A673 (cell line): ENCODE data around the gene CCDC136. TPM values are rescaled to one million over a fixed set of nuclear protein-coding genes. Genes with fewer than 3 reads are reported as not detected.

ENCODE experiments used
- BruUV-seq: library from RNA; stranded (reverse); fragments of 400-500 nt; replicated peaks from 2 replicates; lab custom pipeline; 2021; lab: Mats Ljungman, UMichigan
- CTCF ChIA-PET: fragments of 300-600 bp; sonication (Branson Sonifier 250); formaldehyde crosslinking; loops from one replicate; lab custom pipeline; 2022; ENCODE audit warnings: antibody characterized with exemption; lab: Charles Lee
- POLR2A ChIA-PET: fragments of 300-600 bp; sonication (Branson Sonifier 250); formaldehyde crosslinking; loops from one replicate; lab custom pipeline; 2022; ENCODE audit warnings: antibody characterized with exemption; ENCODE audit not compliant: low non-redundant PET; lab: Charles Lee
- DNase-seq: peaks from one replicate; pipeline ENCODE4 v3.0.0-alpha.2; 2015; ENCODE audit warnings: low spot score
- H3K27ac ChIP-seq: fragments of 200-600 bp; sonication (generic); 2 replicates; pipeline ENCODE4 v1.5.1; 2016; ENCODE audit warnings: mixed run types, low read depth, mild to moderate bottlenecking, mixed read lengths, antibody characterized with exemption, low read length; ENCODE audit not compliant: poor library complexity, severe bottlenecking
- H3K27me3 ChIP-seq: fragments of 200-600 bp; sonication (generic); replicated peaks from 2 replicates; pipeline ENCODE4 v1.6.1; 2017; ENCODE audit warnings: mixed run types, low read depth, mild to moderate bottlenecking, mixed read lengths, antibody characterized with exemption, low read length; ENCODE audit not compliant: insufficient read depth, poor library complexity
- H3K36me3 ChIP-seq: fragments of 200-600 bp; sonication (generic); 2 replicates; pipeline ENCODE4 v1.6.1; 2016; ENCODE audit warnings: mixed run types, mild to moderate bottlenecking, mixed read lengths, antibody characterized with exemption, low read length; ENCODE audit not compliant: insufficient read depth, poor library complexity, severe bottlenecking
- H3K4me1 ChIP-seq: fragments of 200-600 bp; sonication (generic); 2 replicates; pipeline ENCODE4 v1.6.1; 2017; ENCODE audit warnings: mixed run types, mild to moderate bottlenecking, mixed read lengths, antibody characterized with exemption, low read length; ENCODE audit not compliant: insufficient read depth, poor library complexity, severe bottlenecking
- H3K4me3 ChIP-seq: fragments of 200-600 bp; sonication (generic); 2 replicates; pipeline ENCODE4 v1.5.1; 2016; ENCODE audit warnings: low read depth, mixed run types, mild to moderate bottlenecking, mixed read lengths, low read length; ENCODE audit not compliant: poor library complexity, severe bottlenecking
- H3K9me3 ChIP-seq: fragments of 200-600 bp; sonication (generic); 2 replicates; pipeline ENCODE4 v1.6.1; 2016; ENCODE audit warnings: mixed run types, low read depth, mild to moderate bottlenecking, mixed read lengths, antibody characterized with exemption, low read length; ENCODE audit not compliant: poor library complexity, severe bottlenecking
- CTCF ChIP-seq: fragments of 300-800, 200-600 bp; sonication (generic); conservative IDR thresholded peaks from 2 replicates; pipeline ENCODE4 v1.5.1; 2017; ENCODE audit warnings: low read depth, mild to moderate bottlenecking, antibody characterized with exemption, low read length, moderate library complexity, mixed read lengths
- EZH2 ChIP-seq: fragments of 200-600 bp; sonication (generic); IDR thresholded peaks from 2 replicates; pipeline ENCODE4 v1.6.1; 2017; ENCODE audit warnings: borderline replicate concordance, low read depth, mild to moderate bottlenecking, mixed read lengths, antibody characterized with exemption, low read length; ENCODE audit not compliant: poor library complexity, severe bottlenecking
- intact Hi-C: fragments of 100-400 bp; cut with micrococcal nuclease; formaldehyde crosslinking; loops from one replicate; pipeline ENCODE4 v1.10.0; 2022; ENCODE audit not compliant: unreplicated experiment
- total RNA-seq: library from RNA; stranded (reverse); gene quantifications from 2 replicates; pipeline ENCODE4 v1.2.3, GENCODE V29; 2021

Gene CCDC136
- total RNA-seq, 1 experiment from 2014 or later: 4.4 TPM

- Histone ChIP-seq H3K4me3 (no peak overlapping the region), H3K27me3 (no peaks in the 10 kb centered on the region), H3K4me1 (no peaks in the 10 kb centered on the region), H3K27ac (no peak overlapping the region), H3K9me3 (no peaks in the 10 kb centered on the region), H3K36me3 (no peaks in the 10 kb centered on the region)
- POLR2A ChIA-PET: no interaction called here
- DNase-seq: no peak
- CTCF ChIA-PET: no interaction called here
- no peak for TF ChIP-seq CTCF
- TF ChIP-seq EZH2: no peak
- intact Hi-C loops: no loop called here
- BruUV-seq: no TSS peak
These were observed 13.5 kb downstream of the CCDC136 start for GRCh38 chr7:128805225-128805624.

GRCh38 chr7:128807191-128807590 lies 15.4 kb downstream of the CCDC136 start:
- ChIA-PET POLR2A (no interaction called here), CTCF (no interaction called here)
- Histone ChIP-seq H3K9me3 (no peaks in the 10 kb centered on the region), H3K27me3 (no peaks in the 10 kb centered on the region), H3K27ac (no peak overlapping the region), H3K36me3 (no peaks in the 10 kb centered on the region), H3K4me3 (no peak overlapping the region), H3K4me1 (peaks cover 7% of the 10 kb centered on the region)
- intact Hi-C loops: no loop called here
- DNase-seq: no peak
- TF ChIP-seq CTCF (no peak), EZH2 (no peak)
- no TSS peak for BruUV-seq

- no peak for DNase-seq
- no peak for TF ChIP-seq EZH2
- TF ChIP-seq CTCF: no peak
- Histone ChIP-seq H3K27ac (no peak overlapping the region), H3K4me1 (peaks cover 18% of the 10 kb centered on the region), H3K27me3 (no peaks in the 10 kb centered on the region), H3K9me3 (no peaks in the 10 kb centered on the region), H3K4me3 (no peak overlapping the region), H3K36me3 (no peaks in the 10 kb centered on the region)
- POLR2A ChIA-PET: no interaction called here
- CTCF ChIA-PET: no interaction called here
- BruUV-seq: no TSS peak
- intact Hi-C loops: no loop called here
These were observed 17.6 kb downstream of the CCDC136 start for GRCh38 chr7:128809363-128809762.
